Right cardiac atrium (tissue), 5 donors: ENCODE measurements around the gene LRRC3B. TPM values are rescaled to one million over a fixed set of nuclear protein-coding genes. Genes with fewer than 3 reads are reported as not detected.
"Not testable (repeated sequence)": the region's sequence is repeated elsewhere in the genome, so short reads cannot be mapped to it uniquely, and the experiment has no call there.

Experiments used
- ATAC-seq, 2 donors: fragments of 200-7000 bp; cut with Tn5 transposase; one replicate each; pipeline versions ENCODE4 v1.8.0 to v1.9.1; 2020; ENCODE audit warnings: moderate library complexity in 2 of 2, mild to moderate bottlenecking in 1 of 2
- DNase-seq, 3 donors: peaks; one replicate each; pipeline ENCODE4 v3.0.0-alpha.2; 2020
- H3K27ac ChIP-seq: one replicate; pipeline ENCODE4 v1.5.1; 2013; ENCODE audit warnings: mild to moderate bottlenecking, low read length, control low read depth, moderate library complexity
- H3K27me3 ChIP-seq: one replicate; pipeline ENCODE4 v1.6.1; 2013; ENCODE audit not compliant: control insufficient read depth, insufficient read depth
- H3K4me1 ChIP-seq: one replicate; pipeline ENCODE4 v1.6.1; 2013; ENCODE audit warnings: low read length; ENCODE audit not compliant: control insufficient read depth, insufficient read depth
- H3K4me3 ChIP-seq: one replicate; pipeline ENCODE4 v1.5.1; 2013; ENCODE audit warnings: low read length, control low read depth
- H3K9me3 ChIP-seq: one replicate; pipeline ENCODE4 v1.6.1; 2013; ENCODE audit warnings: low read length; ENCODE audit not compliant: control insufficient read depth
- WGBS: extraction: QIAGEN DNeasy Blood & Tissue Kit; methylation state at CpG from one replicate; pipeline ENCODE4 v1.1.7; 2013; 5-methylcytosine and 5-hydroxymethylcytosine counted together
- intact Hi-C, 4 donors: fragments of 100-400 bp; cut with DNase I; formaldehyde crosslinking; loops; one replicate each; pipeline versions ENCODE4 v1.11.0 to v1.14.0; 2022 to 2023
- polyA plus RNA-seq: library from polyadenylated mRNA; stranded (reverse); fragments of 200-250 nt; gene quantifications from one replicate; pipeline ENCODE4 v1.2.3, GENCODE V29; 2013
- total RNA-seq, 4 donors: library from RNA; stranded (reverse); fragmentation: NEBNext Ultra II Directional; extraction: Animal tissue kit (Norgen Biotek cat#: 25700); gene quantifications; one replicate each; pipeline ENCODE4 v1.2.1, GENCODE V29; 2021
- donor health status: healthy with polysubstance abuse.
- donor health status: DM: no; HTN: yes; CAD: no.
- donor health status: DM: no; HTN: no; CAD: no.
- donor health status: DM: no; HTN: yes; CAD: no; lungs with severe emphysema.
- donor health status: DM: yes; HTN: yes; CAD: no.

LRRC3B gene
- total and polyA plus RNA-seq, 5 donors = 0.03 to 0.68 (median 0.16) TPM; not detected in 2

DNA sequence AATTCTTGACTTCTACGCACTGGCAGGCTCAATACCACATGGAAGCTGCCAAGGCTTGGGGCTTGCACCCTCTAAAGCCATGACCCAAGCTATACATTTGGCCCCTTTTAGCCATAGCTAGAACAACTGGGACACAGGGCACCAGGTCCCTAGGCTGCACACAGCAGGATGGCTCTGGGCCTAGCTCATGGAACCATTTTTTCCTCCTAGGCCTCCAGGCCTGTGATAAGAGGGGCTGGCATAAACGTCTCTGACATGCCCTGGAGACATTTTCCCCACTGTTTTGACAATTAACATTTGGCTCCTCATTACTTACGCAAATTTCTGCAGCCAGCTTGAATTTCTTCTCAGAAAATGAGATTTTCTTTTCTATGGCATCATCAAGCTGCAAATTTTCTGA lies 18.8 kb upstream of the LRRC3B start:
- WGBS = 37% methylated on average over 3 of the region's 3 CpGs
- intact Hi-C loops, DNase-seq: not testable (repeated sequence)

DNA sequence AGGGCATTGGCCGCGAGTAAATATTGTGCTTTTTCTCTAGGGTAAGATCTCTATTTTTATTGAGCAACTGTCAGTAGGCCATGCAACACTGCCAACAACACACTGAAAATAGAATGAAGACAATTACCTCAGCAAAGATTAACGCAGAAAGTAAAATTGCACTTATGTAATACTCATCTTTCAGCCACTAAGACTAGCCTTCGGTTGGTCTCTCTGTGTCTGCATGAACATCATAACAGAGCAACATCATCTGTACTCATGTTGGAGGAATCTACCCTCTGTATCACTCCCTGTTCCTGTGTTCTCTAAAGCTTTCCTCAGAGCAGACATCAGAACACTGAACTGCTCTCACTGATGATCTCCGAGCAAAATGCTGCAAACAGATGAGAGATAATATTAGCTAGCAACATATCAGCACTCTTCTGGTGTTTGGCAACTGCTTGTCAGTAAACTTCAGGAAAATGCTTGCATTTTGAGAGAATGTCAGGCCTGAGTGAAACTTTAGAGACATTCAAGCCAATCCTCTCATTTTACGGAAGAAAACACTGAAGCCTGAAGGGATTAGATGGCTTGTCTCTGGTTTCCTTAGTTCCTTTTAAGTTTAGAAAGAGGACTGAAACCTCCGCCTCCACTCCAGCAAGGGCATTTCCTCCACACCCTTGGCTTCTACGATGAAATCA lies 8.4 kb upstream of the LRRC3B start:
- Histone ChIP-seq H3K27ac (no peak overlapping the region), H3K4me3 (no peak overlapping the region)

More for the DNA sequence above, 18.8 kb upstream of the LRRC3B start:
- not testable (repeated sequence) for ATAC-seq, H3K27ac ChIP-seq, H3K27me3 ChIP-seq, H3K4me3 ChIP-seq, H3K9me3 ChIP-seq, H3K4me1 ChIP-seq

DNA sequence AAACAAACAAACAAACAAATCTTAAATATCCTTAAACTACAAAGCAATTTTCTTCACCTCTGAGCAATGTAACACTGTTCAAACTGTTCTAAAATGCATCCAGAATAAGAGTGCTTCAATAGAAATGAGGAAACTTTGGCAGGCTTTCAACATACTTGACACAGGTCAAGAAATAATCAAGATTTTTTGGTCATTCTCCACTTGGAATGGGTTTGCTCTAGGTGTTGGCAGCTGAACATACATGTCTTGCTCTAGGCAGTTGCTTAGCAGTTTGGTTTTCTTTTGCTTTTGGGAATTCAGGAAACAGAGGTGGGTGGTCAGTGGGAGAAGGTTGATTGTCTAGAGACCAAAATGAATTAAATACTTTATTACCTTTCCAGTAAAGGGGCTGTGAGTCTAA lies 1.4 kb upstream of the LRRC3B start:
- H3K9me3 ChIP-seq = no peaks in the 10 kb centered on the region
- intact Hi-C loops = no loop called here
- H3K27me3 ChIP-seq = no peaks in the 10 kb centered on the region
- DNase-seq (no peak), ATAC-seq (no peak)
- no peak overlapping the region for H3K4me3 ChIP-seq
- H3K27ac ChIP-seq = no peak overlapping the region
- no peaks in the 10 kb centered on the region for H3K4me1 ChIP-seq

More for the DNA sequence above, 8.4 kb upstream of the LRRC3B start:
- no peak for DNase-seq
- Histone ChIP-seq H3K4me1 (no peaks in the 10 kb centered on the region), H3K9me3 (no peaks in the 10 kb centered on the region), H3K27me3 (no peaks in the 10 kb centered on the region)
- peak; percentile 23 to 55 for ATAC-seq
- WGBS = 37% methylated on average over 8 of the region's 8 CpGs
- intact Hi-C loops = no loop called here

DNA sequence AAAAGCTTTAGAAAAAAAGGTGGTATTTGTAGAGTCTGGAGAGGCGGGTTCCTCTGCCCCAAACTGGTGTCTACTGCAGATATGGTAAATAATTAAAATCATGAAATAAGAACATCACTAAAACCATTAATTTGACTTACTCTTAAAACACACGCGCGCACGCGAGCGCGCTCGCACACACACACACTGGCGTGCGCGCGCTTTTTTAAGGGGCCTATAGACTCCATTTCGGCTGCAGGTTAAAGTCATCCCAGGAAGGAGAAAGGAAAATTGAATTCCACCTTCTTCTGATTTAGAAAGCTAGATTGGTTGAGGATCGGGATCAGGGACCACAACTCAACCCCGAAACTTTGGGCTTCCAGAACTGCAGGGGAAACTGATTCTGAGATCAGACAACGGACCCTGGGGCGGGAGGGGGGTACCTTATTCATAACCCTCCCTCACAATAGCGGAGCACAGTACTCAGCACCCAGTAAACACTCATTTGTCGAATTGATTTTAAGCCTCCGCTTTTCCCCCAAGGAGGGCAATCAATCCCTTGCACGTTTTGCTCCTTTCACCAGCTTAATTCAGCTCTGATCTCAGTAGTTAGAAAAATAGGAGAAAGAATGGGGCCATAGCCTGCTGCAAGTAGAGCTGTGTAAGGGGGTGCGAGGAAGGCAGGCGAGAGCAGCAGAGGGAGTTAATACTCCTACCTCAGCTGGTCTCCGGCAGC lies 509 bp upstream of the LRRC3B start:
- intact Hi-C loops = no loop called here
- H3K27me3 ChIP-seq = no peaks in the 10 kb centered on the region

DNA sequence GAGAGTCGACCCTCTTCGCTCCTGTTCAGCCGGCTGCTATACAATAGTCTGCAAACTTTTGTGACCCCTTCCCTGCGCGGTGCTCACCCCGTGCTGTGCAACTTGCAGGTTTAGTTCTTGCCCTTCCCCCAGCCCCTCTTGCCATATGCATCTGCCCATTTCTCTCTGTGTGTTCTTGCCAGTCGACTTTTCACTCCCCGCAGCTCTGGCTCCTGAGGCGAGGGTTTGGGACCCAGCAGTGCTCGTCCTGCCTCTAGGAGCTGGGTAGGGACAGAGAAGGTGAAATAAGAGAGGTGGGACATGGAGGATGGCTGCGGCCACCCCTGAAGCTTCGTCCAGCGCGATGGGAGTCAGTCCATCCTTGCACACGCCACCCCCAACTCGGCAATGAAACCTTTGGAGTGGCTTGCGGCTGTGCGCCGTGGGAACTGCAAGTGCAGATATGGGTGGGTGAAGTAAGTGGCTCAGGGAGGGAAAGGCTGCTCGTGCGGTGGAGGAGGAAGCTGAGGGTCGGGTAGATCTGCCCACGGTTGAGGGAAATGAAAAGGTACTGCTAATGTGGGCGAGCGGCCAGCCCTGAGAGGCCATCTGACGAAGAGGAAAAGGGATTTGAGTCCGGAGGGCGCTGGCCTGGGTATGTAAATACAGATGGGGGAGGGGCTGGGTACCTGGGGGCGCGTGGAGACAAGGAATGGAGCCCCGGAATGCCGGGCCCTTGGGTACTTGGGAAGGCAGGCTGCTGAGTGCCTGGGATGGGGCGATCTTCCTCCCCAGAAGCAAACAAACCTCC lies 1.0 kb downstream of the LRRC3B start:
- Histone ChIP-seq H3K4me3 (peak overlapping the region; percentile 34), H3K27ac (no peak overlapping the region), H3K4me1 (no peaks in the 10 kb centered on the region), H3K27me3 (no peaks in the 10 kb centered on the region), H3K9me3 (no peaks in the 10 kb centered on the region)
- intact Hi-C loops = no loop called here
- DNase-seq (no peak), ATAC-seq (no peak)
- 1% methylated on average over 33 of the region's 33 CpGs for WGBS

More for the DNA sequence above, 509 bp upstream of the LRRC3B start:
- Histone ChIP-seq H3K4me1 (no peaks in the 10 kb centered on the region), H3K27ac (no peak overlapping the region), H3K4me3 (peak overlapping the region; percentile 34), H3K9me3 (no peaks in the 10 kb centered on the region)
- DNase-seq = no peak
- peak in 1 of 2 donors; percentile 28 for ATAC-seq
- 12% methylated on average over 25 of the region's 25 CpGs for WGBS

DNA sequence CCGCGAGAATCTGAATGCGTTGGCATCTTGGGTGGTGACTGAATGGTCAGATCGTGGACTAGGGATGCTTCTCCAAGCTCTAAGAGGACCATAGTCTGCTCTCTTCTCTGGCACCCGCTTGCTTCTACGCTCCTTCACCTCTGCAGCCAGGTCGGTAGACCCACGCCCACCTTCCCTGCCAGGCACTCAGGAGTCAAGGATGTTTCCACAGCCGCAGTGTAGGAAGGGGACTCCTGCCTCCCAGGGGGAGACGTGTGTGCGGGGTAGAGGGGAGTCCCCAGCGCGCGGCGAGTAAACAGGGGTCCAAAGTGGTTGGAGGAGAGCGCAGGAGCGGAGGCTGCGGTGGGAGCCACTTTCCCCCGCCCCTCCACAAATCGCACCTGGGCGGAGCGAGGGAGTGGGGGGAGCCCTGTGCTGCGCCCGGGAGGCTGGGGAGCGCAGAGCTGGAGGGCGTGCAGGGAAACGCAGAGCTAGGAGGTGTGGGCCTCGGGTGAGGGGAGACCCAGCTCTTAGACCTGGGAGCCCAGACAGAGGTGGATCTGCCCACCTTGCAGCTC lies 1.7 kb downstream of the LRRC3B start:
- Histone ChIP-seq H3K9me3 (no peaks in the 10 kb centered on the region), H3K27ac (no peak overlapping the region), H3K4me1 (no peaks in the 10 kb centered on the region), H3K27me3 (no peaks in the 10 kb centered on the region), H3K4me3 (no peak overlapping the region)
- DNase-seq (no peak), ATAC-seq (no peak)
- 17% methylated on average over 28 of the region's 28 CpGs for WGBS
- intact Hi-C loops = no loop called here

DNA sequence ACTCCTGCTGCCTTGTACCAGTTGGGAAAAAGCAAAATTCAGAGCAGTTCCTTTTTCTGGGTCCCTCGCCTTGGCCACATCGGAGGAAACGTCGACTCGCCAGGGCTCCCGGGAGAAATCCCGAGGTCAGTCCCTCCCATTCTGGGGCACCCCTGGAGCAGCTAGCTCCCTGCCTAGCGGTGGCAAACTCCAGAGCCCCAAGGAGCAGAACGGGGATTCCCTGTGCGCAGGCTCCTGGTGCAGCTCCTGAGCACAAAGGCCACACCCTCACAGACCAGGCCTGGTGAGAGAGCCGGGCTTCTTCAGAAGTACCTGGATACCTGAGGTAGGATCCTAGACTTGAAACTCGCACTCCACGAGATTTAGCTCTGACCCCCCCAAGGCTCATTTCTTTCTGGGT lies 2.6 kb downstream of the LRRC3B start:
- ATAC-seq = no peak
- H3K4me1 ChIP-seq = no peaks in the 10 kb centered on the region
- no peak for DNase-seq
- H3K27ac ChIP-seq = no peak overlapping the region
- 63% methylated on average over 13 of the region's 13 CpGs for WGBS
- no peaks in the 10 kb centered on the region for H3K27me3 ChIP-seq
- no peak overlapping the region for H3K4me3 ChIP-seq
- no peaks in the 10 kb centered on the region for H3K9me3 ChIP-seq
- intact Hi-C loops = no loop called here

DNA sequence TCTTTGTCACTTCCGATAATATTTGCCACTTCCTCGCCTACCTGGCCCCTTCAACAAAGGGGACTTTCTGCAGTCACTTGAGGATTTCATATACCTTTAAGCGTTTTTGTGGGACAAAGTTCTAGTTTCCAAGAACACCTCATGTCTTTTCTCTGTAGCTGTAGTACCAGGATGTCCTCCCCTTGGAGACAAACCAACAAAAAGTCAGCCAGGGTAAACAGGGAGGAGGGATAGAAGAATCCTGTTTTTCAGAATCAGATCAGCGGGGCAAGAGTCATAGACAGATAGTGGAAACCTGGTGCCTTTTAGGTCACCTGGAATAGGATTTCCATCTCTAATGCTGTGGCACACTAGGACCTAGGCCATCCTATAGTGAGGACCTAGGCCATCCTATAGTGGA lies 4.5 kb downstream of the LRRC3B start:
- ATAC-seq = no peak
- WGBS = 86% methylated on average over 4 of the region's 4 CpGs
- intact Hi-C loops = no loop called here

DNA sequence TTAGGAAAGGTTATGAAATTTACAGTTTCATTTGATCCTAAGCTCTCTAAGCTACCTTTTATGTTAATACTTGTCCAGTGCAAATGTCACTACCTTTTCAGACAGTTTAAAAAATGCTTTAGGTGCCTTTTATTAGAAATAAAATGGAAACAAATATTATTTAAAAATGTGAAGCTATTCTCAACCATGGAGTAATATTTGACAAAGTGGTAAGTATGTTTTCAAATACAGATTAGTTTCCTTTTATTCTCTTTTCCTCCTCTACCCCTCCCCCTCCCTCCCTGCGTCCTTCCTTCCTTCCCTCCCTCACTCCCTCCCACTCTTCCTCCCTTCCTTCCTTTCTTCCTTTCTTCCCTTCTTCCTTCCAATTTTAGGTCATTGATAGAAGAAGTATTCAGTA lies 6.3 kb downstream of the LRRC3B start:
- intact Hi-C loops = no loop called here
- Histone ChIP-seq H3K9me3 (no peaks in the 10 kb centered on the region), H3K4me1 (peaks cover 3% of the 10 kb centered on the region), H3K27ac (no peak overlapping the region), H3K27me3 (no peaks in the 10 kb centered on the region), H3K4me3 (no peak overlapping the region)
- ATAC-seq (no peak), DNase-seq (no peak)
- WGBS = 77% methylated on average over 1 of the region's 1 CpG

More for the DNA sequence above, 4.5 kb downstream of the LRRC3B start:
- H3K27me3 ChIP-seq = no peaks in the 10 kb centered on the region
- peaks cover 3% of the 10 kb centered on the region for H3K4me1 ChIP-seq
- no peak for DNase-seq
- no peak overlapping the region for H3K4me3 ChIP-seq
- no peak overlapping the region for H3K27ac ChIP-seq
- no peaks in the 10 kb centered on the region for H3K9me3 ChIP-seq

DNA sequence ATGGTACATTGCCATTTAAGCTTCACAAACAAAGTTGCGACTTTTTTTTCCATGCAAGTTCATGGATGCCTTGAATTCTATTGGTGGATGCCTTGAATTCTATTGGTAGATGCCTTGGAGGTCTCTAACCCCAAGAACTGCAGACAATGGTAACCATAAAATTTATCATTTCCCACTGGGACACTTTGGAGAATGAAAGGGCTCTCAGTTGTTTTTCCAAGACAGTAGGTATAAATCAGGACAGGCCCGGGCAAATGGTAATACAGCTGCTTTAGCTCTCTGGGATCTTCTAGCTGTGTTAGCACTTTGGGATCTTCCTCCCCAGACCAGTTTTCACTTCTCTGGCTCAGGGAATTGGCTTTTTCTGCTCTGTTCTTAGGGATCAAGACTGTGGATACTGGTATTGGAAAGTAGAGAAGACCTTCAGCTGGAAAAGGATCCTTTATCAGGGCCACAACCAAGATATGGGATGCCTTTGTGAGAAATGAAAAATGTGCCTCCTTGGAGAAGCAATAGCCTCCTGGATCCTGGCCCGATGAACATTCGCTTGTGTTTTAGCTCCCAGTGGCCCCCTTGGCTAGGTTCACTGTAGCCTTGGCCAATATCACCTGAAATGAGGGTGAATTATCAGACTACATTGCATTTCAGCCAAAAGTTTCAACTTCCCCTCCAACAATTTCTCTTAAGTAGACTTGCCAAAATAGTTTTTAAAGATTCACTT lies 8.3 kb downstream of the LRRC3B start:
- Histone ChIP-seq H3K27ac (no peak overlapping the region), H3K9me3 (no peaks in the 10 kb centered on the region), H3K4me3 (no peak overlapping the region), H3K27me3 (no peaks in the 10 kb centered on the region), H3K4me1 (peaks cover 3% of the 10 kb centered on the region)
- ATAC-seq = no peak
- intact Hi-C loops = no loop called here
- DNase-seq = no peak
- WGBS = 64% methylated on average over 4 of the region's 4 CpGs
